ENCODE measurements around the gene ZNF266.

ZNF266 gene

GRCh38 chr19:9436358-9436757 lies 985 bp upstream of the ZNF266 start:
- H4K8ac ChIP-seq (ENCODE audit: low read depth, low read length), result no peak overlapping the region
- no peaks in the 10 kb centered on the region for H3K4me1 ChIP-seq (ENCODE audit: control insufficient read depth in 1 of 2, insufficient read depth in 2 of 2, low read length in 2 of 2)
- H3K14ac ChIP-seq (ENCODE audit: low read length), result no peak overlapping the region
- H3K79me2 ChIP-seq (ENCODE audit: control insufficient read depth, insufficient read depth, low read length, poor library complexity), result no peaks in the 10 kb centered on the region
- no peak overlapping the region for H3K23ac ChIP-seq (ENCODE audit: low read length)
- no peak overlapping the region for H4K91ac ChIP-seq (ENCODE audit: low read depth, low read length)
- H3K4me2 ChIP-seq (ENCODE audit: low read length), result no peak overlapping the region
- peaks cover 0 to 8% of the 10 kb centered on the region in 2 experiments for H3K36me3 ChIP-seq (ENCODE audit: control insufficient read depth in 1 of 2, insufficient read depth in 2 of 2, low read length in 2 of 2)
- no peaks in the 10 kb centered on the region for H3K9me3 ChIP-seq (ENCODE audit: insufficient read depth, low read depth, low read length)
- no CpG with 5 or more reads among the region's 4 CpGs for WGBS (ENCODE audit: extremely low coverage, insufficient coverage, insufficient read length)
- no peak overlapping the region for H2BK120ac ChIP-seq (ENCODE audit: insufficient read depth, low read length, poor library complexity)
- DNase-seq, result no peak
- H2BK12ac ChIP-seq (ENCODE audit: low read length), result no peak overlapping the region
- no peak overlapping the region for H3K18ac ChIP-seq (ENCODE audit: low read length)
- H3K9ac ChIP-seq (ENCODE audit: low read length), result no peak overlapping the region
- no peak overlapping the region for H2AFZ ChIP-seq (ENCODE audit: insufficient read depth, low read length, poor library complexity)
- H3K4me3 ChIP-seq (ENCODE audit: low read depth, low read length), result no peak overlapping the region
- H2AK5ac ChIP-seq (ENCODE audit: low read length), result no peak overlapping the region
- H3K4ac ChIP-seq (ENCODE audit: low read depth, low read length), result no peak overlapping the region
- H4K12ac ChIP-seq (ENCODE audit: low read depth, low read length), result no peak overlapping the region
- H2BK5ac ChIP-seq (ENCODE audit: low read depth, low read length, poor library complexity), result no peak overlapping the region
- H3K79me1 ChIP-seq (ENCODE audit: low read length), result peaks cover 6% of the 10 kb centered on the region
- no peaks in the 10 kb centered on the region for H3K27me3 ChIP-seq (ENCODE audit: insufficient read depth, low read length)
- no peak overlapping the region for H3K27ac ChIP-seq (ENCODE audit: low read depth, low read length)

GRCh38 chr19:9431475-9431874 lies 3.9 kb downstream of the ZNF266 start:
- Histone ChIP-seq H3K23ac (ENCODE audit: low read length) (no peak overlapping the region), H3K27me3 (ENCODE audit: insufficient read depth, low read length) (no peaks in the 10 kb centered on the region), H4K91ac (ENCODE audit: low read depth, low read length) (no peak overlapping the region), H3K4me1 (ENCODE audit: control insufficient read depth in 1 of 2, insufficient read depth in 2 of 2, low read length in 2 of 2) (peaks cover 3 to 6% of the 10 kb centered on the region in 2 experiments), H3K79me1 (ENCODE audit: low read length) (peaks cover 6% of the 10 kb centered on the region), H3K4me2 (ENCODE audit: low read length) (no peak overlapping the region), H3K9me3 (ENCODE audit: insufficient read depth, low read depth, low read length) (no peaks in the 10 kb centered on the region), H3K36me3 (ENCODE audit: control insufficient read depth in 1 of 2, insufficient read depth in 2 of 2, low read length in 2 of 2) (peaks cover 0 to 19% of the 10 kb centered on the region in 2 experiments), H3K79me2 (ENCODE audit: control insufficient read depth, insufficient read depth, low read length, poor library complexity) (no peaks in the 10 kb centered on the region), H3K4ac (ENCODE audit: low read depth, low read length) (no peak overlapping the region), H4K12ac (ENCODE audit: low read depth, low read length) (no peak overlapping the region), H3K27ac (ENCODE audit: low read depth, low read length) (no peak overlapping the region), H2BK5ac (ENCODE audit: low read depth, low read length, poor library complexity) (no peak overlapping the region), H2AK5ac (ENCODE audit: low read length) (no peak overlapping the region), H3K4me3 (ENCODE audit: low read depth, low read length) (no peak overlapping the region), H3K18ac (ENCODE audit: low read length) (no peak overlapping the region), H2AFZ (ENCODE audit: insufficient read depth, low read length, poor library complexity) (no peak overlapping the region), H2BK12ac (ENCODE audit: low read length) (no peak overlapping the region), H4K8ac (ENCODE audit: low read depth, low read length) (no peak overlapping the region), H3K9ac (ENCODE audit: low read length) (no peak overlapping the region), H2BK120ac (ENCODE audit: insufficient read depth, low read length, poor library complexity) (no peak overlapping the region), H3K14ac (ENCODE audit: low read length) (no peak overlapping the region)
- peak; percentile 27 to 39 for DNase-seq
- no CpG with 5 or more reads among the region's 7 CpGs for WGBS (ENCODE audit: extremely low coverage, insufficient coverage, insufficient read length)

GRCh38 chr19:9430444-9430843 lies 4.9 kb downstream of the ZNF266 start:
- Histone ChIP-seq H3K79me1 (ENCODE audit: low read length) (peaks cover 2% of the 10 kb centered on the region), H3K4me2 (ENCODE audit: low read length) (no peak overlapping the region), H2AK5ac (ENCODE audit: low read length) (no peak overlapping the region), H2BK12ac (ENCODE audit: low read length) (no peak overlapping the region), H4K91ac (ENCODE audit: low read depth, low read length) (no peak overlapping the region), H2BK5ac (ENCODE audit: low read depth, low read length, poor library complexity) (no peak overlapping the region), H4K8ac (ENCODE audit: low read depth, low read length) (no peak overlapping the region), H3K14ac (ENCODE audit: low read length) (no peak overlapping the region), H3K9me3 (ENCODE audit: insufficient read depth, low read depth, low read length) (no peaks in the 10 kb centered on the region), H3K79me2 (ENCODE audit: control insufficient read depth, insufficient read depth, low read length, poor library complexity) (no peaks in the 10 kb centered on the region), H3K9ac (ENCODE audit: low read length) (no peak overlapping the region), H3K23ac (ENCODE audit: low read length) (peak overlapping the region; percentile 67), H3K27me3 (ENCODE audit: insufficient read depth, low read length) (no peaks in the 10 kb centered on the region), H3K4me3 (ENCODE audit: low read depth, low read length) (no peak overlapping the region), H3K18ac (ENCODE audit: low read length) (no peak overlapping the region), H2AFZ (ENCODE audit: insufficient read depth, low read length, poor library complexity) (no peak overlapping the region), H2BK120ac (ENCODE audit: insufficient read depth, low read length, poor library complexity) (no peak overlapping the region), H3K4ac (ENCODE audit: low read depth, low read length) (no peak overlapping the region), H3K36me3 (ENCODE audit: control insufficient read depth in 1 of 2, insufficient read depth in 2 of 2, low read length in 2 of 2) (peaks cover 5 to 26% of the 10 kb centered on the region in 2 experiments), H4K12ac (ENCODE audit: low read depth, low read length) (no peak overlapping the region), H3K4me1 (ENCODE audit: control insufficient read depth in 1 of 2, insufficient read depth in 2 of 2, low read length in 2 of 2) (peaks cover 3 to 6% of the 10 kb centered on the region in 2 experiments), H3K27ac (ENCODE audit: low read depth, low read length) (no peak overlapping the region)
- no peak for DNase-seq
- no CpG with 5 or more reads among the region's 1 CpG for WGBS (ENCODE audit: extremely low coverage, insufficient coverage, insufficient read length)

GRCh38 chr19:9427941-9428340 lies 7.4 kb downstream of the ZNF266 start:
- Histone ChIP-seq H3K4ac (ENCODE audit: low read depth, low read length) (no peak overlapping the region), H3K36me3 (ENCODE audit: control insufficient read depth in 1 of 2, insufficient read depth in 2 of 2, low read length in 2 of 2) (peaks cover 5 to 37% of the 10 kb centered on the region in 2 experiments), H2AK5ac (ENCODE audit: low read length) (no peak overlapping the region), H3K79me2 (ENCODE audit: control insufficient read depth, insufficient read depth, low read length, poor library complexity) (no peaks in the 10 kb centered on the region), H3K9ac (ENCODE audit: low read length) (peak overlapping the region; percentile 28), H3K4me3 (ENCODE audit: low read depth, low read length) (no peak overlapping the region), H3K9me3 (ENCODE audit: insufficient read depth, low read depth, low read length) (no peaks in the 10 kb centered on the region), H4K91ac (ENCODE audit: low read depth, low read length) (no peak overlapping the region), H3K4me1 (ENCODE audit: control insufficient read depth in 1 of 2, insufficient read depth in 2 of 2, low read length in 2 of 2) (peaks cover 3 to 6% of the 10 kb centered on the region in 2 experiments), H3K79me1 (ENCODE audit: low read length) (no peaks in the 10 kb centered on the region), H3K4me2 (ENCODE audit: low read length) (no peak overlapping the region), H2AFZ (ENCODE audit: insufficient read depth, low read length, poor library complexity) (no peak overlapping the region), H3K23ac (ENCODE audit: low read length) (no peak overlapping the region), H2BK5ac (ENCODE audit: low read depth, low read length, poor library complexity) (no peak overlapping the region), H3K18ac (ENCODE audit: low read length) (no peak overlapping the region), H4K8ac (ENCODE audit: low read depth, low read length) (no peak overlapping the region), H3K27ac (ENCODE audit: low read depth, low read length) (no peak overlapping the region), H4K12ac (ENCODE audit: low read depth, low read length) (no peak overlapping the region), H3K14ac (ENCODE audit: low read length) (no peak overlapping the region), H2BK120ac (ENCODE audit: insufficient read depth, low read length, poor library complexity) (no peak overlapping the region), H2BK12ac (ENCODE audit: low read length) (no peak overlapping the region), H3K27me3 (ENCODE audit: insufficient read depth, low read length) (no peaks in the 10 kb centered on the region)
- no peak for DNase-seq
- WGBS (ENCODE audit: extremely low coverage, insufficient coverage, insufficient read length), result no CpG with 5 or more reads among the region's 6 CpGs

Measured in trophoblast cell (in vitro differentiated cells and primary cell).